ENCODE results near the gene KCNE1. TPM values are rescaled to one million over a fixed set of nuclear protein-coding genes. Genes with fewer than 3 reads are reported as not detected.
"Not testable (repeated sequence)": the region's sequence is repeated elsewhere in the genome, so short reads cannot be mapped to it uniquely, and the experiment has no call there.

The KCNE1 gene
- total RNA-seq = 1 to 10 TPM in 1 of 2 donors, under 1 TPM in 1; 0.59 to 1.2 TPM
- long read RNA-seq = 0 reads

- intact Hi-C loops (cut with DNase I, micrococcal nuclease) = no loop called here
- no peak for ATAC-seq
- DNase-seq = no peak
Observed at GRCh38 chr21:34511787-34512455, at the start of gene KCNE1. KCNE1 (minus strand) TSS chr21:34512210; CDS start chr21:34449634, 62,576 bp downstream.

DNA sequence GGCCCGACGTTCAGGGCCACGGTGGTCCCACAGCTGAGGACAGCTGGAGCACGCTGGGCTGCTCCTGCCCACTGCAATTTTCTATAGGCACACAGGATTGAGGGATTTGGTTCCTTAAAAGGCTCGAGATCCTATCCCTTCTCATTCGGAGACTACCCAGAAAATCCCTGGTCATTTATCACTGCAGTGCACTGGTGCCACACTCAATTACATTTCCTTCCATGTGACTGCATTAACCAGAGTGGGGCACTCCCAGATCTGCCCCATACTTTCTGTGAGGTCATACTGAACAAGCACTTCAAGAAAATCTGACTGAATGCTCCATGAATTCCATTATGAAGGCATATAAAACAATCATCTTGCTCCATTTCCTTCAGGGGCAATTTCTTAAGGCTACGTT, 49.8 kb upstream of the KCNE1 start:
- ATAC-seq = no peak
- intact Hi-C loops (cut with DNase I, micrococcal nuclease) = no loop called here
- no peak for DNase-seq

DNA sequence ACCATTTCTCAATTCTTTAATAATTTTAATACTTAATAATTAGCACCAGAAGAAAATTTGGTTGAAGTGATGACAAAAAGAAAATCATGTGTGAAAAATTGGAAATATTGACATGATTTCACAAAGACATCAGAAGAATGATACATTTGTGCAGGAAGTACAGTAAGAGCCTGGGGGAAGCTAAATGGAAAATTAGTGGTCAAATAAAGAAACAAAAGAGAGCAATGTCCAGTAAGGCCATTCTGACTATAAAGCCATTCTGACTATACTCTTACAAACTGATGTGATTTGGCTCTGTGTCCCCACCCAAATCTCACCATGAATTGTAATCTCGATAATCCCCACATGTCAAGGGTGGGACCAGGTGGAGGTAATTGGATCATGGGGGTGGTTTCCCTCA, 48.6 kb upstream of the KCNE1 start:
- no peak for DNase-seq
- intact Hi-C loops (cut with DNase I, micrococcal nuclease) = no loop called here
- no peak for ATAC-seq

GRCh38 chr21:34560021-34560420, 48.0 kb upstream of the KCNE1 start:
- ATAC-seq = no peak
- DNase-seq = no peak
- intact Hi-C loops (cut with DNase I, micrococcal nuclease) = no loop called here

DNA sequence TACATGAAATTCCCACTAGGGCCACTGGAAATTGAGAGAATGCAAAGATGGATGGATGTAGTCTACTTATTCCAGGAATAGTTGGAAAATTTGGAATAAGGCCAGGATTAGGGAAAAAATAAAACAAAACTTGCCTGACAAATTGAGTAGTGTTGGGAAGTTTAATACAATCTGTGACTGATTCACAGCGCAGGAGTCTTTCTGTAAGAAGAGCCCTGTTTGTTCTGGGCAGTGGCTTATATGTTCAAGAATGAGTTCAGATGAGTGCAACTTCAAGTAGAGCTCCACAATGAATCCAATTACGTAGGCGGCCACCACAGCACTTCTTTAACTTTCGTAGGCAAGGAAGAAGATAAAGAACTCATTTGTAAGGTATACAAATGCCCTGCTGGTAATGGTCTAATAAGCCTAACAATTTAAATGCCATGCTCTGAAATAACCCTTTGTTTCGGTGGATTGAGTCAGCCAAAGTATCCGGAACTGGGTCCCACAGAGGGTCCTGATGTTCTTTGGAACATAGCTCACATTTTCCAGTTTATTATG, 47.1 kb upstream of the KCNE1 start:
- DNase-seq (no peak), ATAC-seq (no peak)
- intact Hi-C loops (cut with DNase I, micrococcal nuclease) = no loop called here

DNA sequence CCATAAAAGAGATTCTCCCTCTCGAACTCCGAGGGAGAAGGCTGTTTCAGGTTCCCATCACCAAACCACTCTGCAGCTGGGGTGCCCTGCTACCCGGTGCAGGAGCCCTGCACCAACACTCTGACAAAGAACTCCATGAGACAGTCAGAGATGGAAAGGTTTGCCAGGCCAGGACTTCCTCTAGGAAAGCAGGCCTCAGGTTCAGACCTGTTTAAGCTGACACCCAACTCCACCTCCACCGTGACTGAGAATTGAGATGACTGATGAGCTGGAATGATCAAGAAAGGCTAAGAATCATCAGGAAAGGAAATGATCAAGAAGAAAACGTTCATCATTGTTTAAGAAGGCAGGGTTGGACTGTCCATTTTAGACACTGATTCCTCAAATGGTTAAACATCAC, 46.2 kb upstream of the KCNE1 start:
- DNase-seq (no peak), ATAC-seq (no peak)
- intact Hi-C loops (cut with DNase I, micrococcal nuclease) = no loop called here

DNA sequence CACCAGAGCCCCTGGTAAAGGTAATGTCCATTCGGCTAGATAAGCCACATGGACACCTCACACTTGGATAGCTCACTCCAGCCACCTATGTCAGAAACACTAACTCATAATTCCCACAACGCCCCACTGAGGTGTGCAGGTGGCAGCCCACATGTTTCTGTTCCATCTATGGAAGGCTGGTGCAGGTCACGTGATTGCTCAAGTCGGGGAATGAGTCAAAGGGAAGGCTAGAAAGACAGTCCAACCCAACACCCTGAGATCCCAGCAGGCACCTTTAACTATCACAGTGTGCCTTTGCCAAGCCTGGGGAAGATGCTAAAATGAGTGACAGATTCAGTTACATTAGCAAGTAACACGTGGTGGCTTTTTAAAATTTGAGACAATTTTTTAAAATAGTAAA, 45.3 kb upstream of the KCNE1 start:
- ATAC-seq (no peak), DNase-seq (no peak)
- intact Hi-C loops (cut with DNase I, micrococcal nuclease) = no loop called here

GRCh38 chr21:34554670-34555069, 42.7 kb upstream of the KCNE1 start:
- intact Hi-C loops (cut with DNase I, micrococcal nuclease); ATAC-seq; DNase-seq: not testable (repeated sequence)

DNA sequence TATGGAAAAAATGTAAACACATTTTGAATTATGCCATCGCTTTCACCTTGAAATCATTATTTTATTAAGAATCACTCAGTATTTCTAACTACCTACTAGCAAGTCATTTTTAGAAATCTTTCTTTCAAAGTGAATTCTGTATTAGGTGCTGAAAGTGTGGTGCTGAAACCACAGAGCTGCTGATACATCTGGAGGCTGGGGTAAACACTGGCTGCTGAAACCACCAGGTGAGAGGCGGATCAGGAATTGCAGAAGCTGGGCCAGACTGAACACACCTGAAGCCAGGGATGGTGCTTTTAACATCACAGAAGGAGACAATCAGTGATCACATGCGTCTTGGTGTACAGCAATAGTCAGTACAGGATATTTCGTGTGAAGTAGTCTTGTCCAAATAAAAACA, 42.2 kb upstream of the KCNE1 start:
- ATAC-seq (no peak), DNase-seq (no peak)
- intact Hi-C loops (cut with DNase I, micrococcal nuclease) = no loop called here

DNA sequence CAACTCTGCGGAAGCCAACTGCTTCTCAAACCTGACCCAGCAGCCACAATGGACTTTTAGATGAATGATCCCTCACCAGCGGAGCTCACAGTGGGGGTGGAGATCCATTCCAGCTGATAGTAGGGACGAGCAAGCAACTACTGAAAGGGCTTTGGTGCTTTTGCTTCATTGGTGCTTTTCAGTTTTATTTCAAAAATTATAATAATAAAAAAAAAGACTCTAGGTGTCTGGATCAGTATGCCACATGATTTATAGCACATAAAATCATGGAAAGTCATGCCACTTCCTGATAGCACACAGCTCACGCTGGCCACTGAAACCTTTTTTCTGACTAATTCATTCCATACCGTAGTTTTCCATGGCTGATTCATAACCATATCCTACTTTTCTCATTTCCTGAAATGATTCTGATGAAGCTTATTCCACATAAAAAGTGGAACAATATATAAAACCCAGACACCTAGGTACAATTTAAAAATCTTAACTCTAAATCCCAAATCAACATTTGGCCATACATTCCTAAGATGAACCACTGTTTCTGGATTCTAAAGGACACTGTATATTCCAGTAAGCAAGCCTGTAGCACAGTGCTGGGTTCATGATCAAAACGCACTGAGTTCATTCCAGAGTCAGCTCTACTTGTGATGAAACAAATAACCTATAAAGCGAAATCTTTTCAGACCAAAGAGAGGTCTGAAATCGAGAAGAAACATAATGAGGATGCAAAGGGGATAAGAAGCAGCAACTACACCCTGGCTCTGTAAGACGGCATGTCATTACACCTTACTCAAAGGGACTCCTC, 41.3 kb upstream of the KCNE1 start:
- DNase-seq (no peak), ATAC-seq (peak; percentile 78)
- intact Hi-C loops (cut with DNase I, micrococcal nuclease) = no loop called here

DNA sequence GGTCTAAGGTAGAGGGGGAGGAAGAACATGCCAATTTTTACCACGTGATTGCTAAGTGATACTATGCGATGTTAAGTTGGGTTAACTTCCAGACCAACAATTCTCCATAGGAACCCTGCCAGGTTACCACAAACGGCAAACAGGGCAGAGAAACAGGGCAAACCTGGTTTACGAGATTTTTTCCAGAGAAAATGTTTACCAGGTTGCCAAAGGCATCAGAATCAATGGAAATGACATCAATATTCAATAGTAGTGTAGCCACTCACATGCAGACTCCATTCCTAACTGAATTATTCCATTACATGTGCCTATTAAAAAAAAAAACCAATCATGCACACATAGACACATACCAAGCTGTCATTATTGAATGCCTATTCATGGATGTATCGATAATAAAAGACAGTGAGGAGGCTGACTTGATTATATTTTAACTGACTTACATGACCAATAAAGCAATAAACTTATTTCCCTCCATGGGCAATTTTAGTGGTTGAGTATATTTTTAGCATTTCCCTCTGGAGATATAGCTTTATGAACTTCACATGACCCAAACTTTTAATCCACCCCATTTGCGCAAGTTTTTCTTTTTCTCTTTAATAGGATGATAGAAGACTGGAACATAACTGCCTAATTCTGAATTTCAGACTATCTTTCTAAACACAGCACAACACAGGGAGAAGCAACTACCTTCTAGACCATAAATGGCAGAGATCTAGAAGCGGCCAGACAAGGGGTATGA, 40.5 kb upstream of the KCNE1 start:
- intact Hi-C loops (cut with DNase I, micrococcal nuclease) = no loop called here
- ATAC-seq (peak; percentile 66), DNase-seq (no peak)

DNA sequence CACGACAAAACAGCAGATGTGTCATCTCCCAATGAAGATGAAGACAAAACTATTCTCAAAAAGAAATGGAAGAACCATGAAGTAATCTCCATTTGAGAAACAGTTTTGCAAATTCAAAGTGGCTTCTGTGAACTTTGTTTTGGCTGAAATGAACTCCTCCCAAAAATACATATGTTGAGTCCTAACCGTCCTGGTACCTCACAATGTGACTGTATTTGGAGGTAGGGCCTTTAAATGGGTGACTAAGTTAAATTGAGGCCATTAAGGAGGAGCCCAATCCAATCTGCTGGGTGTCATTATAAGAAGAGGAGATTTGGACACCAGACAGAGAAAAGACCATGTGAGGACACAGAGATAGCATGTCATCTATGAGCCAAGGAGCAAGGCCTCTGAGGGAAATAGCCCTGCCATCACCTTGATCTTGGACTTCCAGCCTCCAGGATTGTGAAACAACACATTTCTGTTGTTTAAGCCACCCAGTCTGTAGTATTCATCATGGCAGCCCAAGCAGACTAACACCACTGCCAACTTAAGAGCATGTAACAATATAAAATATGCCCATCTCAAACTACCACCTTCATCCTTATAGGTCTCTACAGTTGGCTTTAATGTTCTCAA, 38.3 kb upstream of the KCNE1 start:
- intact Hi-C loops (cut with DNase I, micrococcal nuclease) = no loop called here
- ATAC-seq (no peak), DNase-seq (no peak)

DNA sequence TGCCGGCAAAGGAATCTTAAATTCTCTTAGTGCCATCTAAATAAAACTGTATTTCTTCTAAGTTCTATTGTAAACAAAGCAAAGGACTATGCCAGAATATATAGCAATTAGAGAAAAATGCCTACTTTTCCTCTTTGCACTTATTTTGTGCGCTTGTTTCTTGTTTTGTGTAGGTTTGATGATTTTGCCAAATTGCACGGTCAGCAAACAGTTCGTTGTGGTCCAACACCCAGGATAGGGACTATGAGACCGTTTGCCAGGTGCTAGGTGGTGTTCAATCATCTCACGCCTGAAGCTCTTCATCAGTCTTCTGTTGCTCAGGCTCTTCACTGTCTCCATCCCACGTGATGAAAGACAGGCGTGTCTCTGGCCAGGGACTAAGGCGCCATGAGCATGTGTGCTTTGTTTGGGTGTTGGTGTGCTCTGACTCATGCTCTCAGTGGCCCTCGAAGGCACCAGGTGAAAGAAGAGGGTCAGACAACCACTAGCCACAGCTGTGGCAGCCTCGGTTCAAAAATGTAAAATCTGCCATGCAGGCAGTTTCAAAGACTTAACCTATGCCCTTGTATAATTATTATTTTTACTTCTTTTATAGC, 36.9 kb upstream of the KCNE1 start:
- ATAC-seq = no peak
- no peak for DNase-seq
- intact Hi-C loops (cut with DNase I, micrococcal nuclease) = no loop called here

GRCh38 chr21:34546542-34546941, 34.5 kb upstream of the KCNE1 start:
- no peak for ATAC-seq
- DNase-seq = no peak
- intact Hi-C loops (cut with DNase I, micrococcal nuclease) = no loop called here

GRCh38 chr21:34545079-34545884, 33.3 kb upstream of the KCNE1 start:
- DNase-seq (no peak), ATAC-seq (peak; percentile 31)
- intact Hi-C loops (cut with DNase I, micrococcal nuclease) = no loop called here

DNA sequence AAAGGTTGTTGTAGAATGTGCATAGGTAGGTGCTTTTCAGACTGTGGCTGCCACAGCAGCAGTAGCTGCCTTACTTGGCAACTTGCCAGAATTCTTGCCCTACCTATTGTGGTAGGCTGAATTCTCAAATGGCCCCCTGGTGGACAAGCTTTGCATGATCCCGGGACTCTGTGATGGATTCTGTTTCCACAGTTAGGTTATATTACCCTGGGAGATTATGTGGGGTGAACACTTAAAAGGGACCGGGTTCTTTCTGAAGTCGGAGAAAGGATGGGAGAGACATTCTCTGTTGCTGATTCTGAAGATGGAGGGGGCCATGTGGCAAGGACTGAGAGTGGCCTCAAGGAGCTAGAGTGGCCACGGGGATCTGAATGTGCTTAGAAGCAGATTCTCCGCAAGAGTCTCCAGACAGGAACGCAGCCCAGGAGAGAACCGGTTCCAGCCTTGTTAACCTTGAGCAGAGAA, 32.1 kb upstream of the KCNE1 start:
- peak; percentile 67 for ATAC-seq
- peak; percentile 83 for DNase-seq
- intact Hi-C loops (cut with DNase I, micrococcal nuclease) = no loop called here

DNA sequence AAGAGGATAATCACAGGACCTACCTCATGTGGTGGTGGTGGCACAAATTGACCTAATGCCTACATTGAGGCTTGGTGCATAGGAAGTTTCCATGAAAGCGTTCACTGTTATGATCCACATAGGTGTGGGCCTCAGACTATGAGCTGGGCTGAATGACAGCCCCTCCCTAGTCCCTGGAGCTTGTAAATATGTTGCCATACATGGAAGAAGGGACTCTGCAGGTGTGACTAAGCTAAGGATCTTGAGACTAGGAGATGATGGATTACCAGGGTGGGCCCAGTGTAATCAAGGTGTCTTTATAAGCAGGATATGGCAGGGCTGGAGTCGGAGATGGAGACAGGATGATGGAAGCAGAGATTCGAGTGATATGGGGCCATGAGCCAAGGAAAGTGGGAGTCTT, 31.0 kb upstream of the KCNE1 start:
- intact Hi-C loops (cut with DNase I, micrococcal nuclease) = no loop called here
- DNase-seq (peak in 1 of 2 donors; percentile 61), ATAC-seq (peak; percentile 87)

DNA sequence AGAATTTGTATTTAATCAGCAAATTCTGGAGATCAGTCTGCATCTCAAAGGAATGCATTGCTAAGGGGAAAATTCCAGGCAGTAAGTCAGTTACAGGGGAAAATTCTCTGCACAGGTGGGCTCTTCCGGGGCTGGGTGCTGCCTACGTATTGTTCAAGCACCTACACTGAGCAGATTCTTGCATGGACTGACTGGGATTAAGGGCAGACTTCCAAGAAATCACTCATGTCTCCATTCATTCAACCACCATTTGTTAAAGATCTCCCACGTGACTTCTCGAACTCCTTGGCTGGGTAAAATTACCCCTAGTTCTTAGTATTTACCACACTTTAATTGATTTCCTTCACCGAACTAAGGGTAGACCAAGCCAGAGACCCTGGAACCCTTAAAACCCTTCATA, 28.2 kb upstream of the KCNE1 start:
- no peak for DNase-seq
- intact Hi-C loops (cut with DNase I, micrococcal nuclease) = no loop called here
- ATAC-seq = no peak

All from left colon (tissue), 2 donors.